Measurements from ENCODE around the gene ILK.

GRCh38 chr11:6629892-6630631 lies 26.5 kb downstream of the ILK start:
- TF ChIP-seq, protein P1, sequence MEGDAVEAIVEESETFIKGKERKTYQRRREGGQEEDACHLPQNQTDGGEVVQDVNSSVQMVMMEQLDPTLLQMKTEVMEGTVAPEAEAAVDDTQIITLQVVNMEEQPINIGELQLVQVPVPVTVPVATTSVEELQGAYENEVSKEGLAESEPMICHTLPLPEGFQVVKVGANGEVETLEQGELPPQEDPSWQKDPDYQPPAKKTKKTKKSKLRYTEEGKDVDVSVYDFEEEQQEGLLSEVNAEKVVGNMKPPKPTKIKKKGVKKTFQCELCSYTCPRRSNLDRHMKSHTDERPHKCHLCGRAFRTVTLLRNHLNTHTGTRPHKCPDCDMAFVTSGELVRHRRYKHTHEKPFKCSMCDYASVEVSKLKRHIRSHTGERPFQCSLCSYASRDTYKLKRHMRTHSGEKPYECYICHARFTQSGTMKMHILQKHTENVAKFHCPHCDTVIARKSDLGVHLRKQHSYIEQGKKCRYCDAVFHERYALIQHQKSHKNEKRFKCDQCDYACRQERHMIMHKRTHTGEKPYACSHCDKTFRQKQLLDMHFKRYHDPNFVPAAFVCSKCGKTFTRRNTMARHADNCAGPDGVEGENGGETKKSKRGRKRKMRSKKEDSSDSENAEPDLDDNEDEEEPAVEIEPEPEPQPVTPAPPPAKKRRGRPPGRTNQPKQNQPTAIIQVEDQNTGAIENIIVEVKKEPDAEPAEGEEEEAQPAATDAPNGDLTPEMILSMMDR (conservative IDR thresholded peaks at IDR 0.05 in 1 of 2, IDR thresholded peaks at IDR 0.05 in 1 of 2; ENCODE audit: low read depth in 1 of 2, low read length in 2 of 2), result no peak
- TF ChIP-seq EZH2 (IDR thresholded peaks at IDR 0.05; ENCODE audit: low read length, missing control alignments), result no peak
